Amygdala (tissue), 56 donors: Measurements from ENCODE around the gene PACC1.
"Not testable (repeated sequence)": the region's sequence is repeated elsewhere in the genome, so short reads cannot be mapped to it uniquely, and the experiment has no call there.

ENCODE experiments used
- DNase-seq, 56 donors: peaks; one replicate each; lab custom pipeline; 2025; lab: John Stamatoyannopoulos, UW

The PACC1 gene

DNA sequence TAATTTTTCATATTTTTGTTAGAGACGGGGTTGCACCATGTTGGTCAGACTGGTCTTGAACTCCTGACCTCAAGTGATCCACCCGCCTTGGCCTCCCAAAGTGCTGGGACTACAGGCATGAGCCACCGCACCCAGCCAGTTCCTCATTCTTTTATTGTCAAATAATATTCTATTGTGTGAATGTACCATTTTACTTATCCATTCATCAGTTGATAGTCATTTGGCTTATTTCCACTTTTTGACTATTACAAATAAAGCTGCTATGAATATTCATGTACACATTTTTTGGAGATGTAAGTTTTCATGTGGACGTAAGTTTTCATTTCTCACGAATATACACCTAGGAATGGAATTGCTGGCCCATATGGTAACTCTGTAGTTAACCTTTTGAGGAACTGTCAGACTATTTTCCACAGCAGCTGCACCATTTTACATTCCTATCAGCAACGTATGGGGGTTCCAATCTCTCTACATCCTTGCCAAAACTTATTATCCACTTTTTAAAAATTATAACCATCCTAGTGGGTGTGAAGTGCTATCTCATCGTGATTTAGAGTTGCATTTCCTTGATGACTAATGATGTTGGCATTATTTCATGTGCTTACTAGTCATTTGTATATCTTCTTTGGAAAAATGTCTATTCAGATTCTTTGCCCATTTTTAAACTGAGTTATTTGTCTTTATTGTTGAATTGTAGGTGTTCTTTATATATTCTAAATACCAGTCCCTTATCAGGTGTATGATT, 12.7 kb downstream of the PACC1 start:
- no peak for DNase-seq

DNA sequence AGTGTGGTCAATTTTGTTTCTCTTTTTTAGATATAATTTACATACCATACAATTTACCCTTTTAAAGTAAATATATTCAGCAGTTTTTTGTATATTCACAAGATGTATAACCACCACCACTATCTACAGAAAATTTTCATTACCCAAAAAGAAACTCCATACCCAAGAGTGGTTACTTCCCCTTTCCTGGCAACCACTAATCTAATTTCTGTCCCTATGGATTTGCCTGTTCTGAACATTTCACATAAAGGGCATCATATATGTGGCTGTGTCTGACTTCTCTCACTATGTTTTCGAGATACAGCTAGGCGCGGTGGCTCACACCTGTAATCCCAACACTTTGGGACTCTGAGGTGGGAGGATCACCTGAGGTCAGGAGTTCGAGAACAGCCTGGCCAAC, 13.6 kb downstream of the PACC1 start:
- no peak for DNase-seq

DNA sequence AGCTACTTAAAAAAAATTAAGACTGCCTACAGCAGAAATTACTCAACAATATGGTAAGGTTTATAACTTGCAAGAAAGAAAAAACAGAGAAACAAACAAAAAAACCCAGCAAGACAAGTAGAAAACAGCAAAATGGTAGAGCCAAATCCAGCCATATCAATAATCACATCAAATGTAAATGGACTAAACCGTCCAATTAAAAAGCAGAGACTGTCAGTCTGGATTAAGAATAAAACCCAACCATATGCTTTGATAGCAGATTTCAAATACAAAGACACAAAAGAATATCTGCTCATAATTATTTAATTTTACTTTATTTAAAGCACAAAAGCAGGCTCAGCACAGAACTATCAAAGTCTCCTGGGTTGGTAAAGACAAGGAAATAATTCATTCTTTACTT, 17.5 kb downstream of the PACC1 start:
- DNase-seq = no peak

DNA sequence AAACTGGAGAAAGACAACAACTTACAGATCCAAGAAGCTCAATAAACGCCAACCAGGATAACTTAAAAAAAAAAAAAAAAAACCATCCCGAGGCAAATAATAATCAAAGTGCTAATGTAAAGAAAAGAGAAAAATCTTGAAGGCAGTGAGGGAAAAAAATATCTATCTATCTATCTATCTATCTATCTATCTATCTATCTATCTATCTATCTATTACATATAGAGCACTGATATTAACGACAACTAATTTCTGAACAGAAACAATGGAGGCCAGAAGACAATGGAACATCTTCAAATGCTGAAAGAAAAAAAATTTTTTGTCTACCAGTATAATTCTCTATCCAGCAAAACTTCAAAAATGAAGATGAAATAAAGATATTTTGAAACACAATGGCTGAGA, 18.0 kb downstream of the PACC1 start:
- DNase-seq = no peak

DNA sequence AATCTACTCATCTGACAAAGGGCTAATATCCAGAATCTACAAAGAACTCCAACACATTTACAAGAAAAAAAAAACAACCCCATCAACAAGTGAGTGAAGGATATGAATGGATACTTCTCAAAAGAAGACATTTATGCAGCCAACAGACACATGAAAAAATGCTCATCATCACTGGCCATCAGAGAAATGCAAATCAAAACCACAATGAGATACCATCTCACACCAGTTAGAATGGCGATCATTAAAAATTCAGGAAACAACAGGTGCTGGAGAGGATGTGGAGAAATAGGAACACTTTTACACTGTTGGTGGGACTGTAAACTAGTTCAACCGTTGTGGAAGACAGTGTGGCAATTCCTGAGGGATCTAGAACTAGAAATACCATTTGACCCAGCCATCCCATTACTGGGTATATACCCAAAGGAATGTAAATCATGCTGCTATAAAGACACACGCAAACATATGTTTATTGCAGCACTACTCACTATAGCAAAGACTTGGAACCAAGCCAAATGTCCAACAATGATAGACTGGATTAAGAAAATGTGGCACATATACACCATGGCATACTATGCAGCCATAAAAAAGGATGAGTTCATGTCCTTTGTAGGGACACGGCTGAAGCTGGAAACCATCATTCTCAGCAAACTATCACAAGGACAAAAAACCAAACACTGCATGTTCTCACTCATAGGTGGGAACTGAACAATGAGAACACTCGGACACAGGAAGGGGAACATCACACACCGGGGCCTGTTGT, 18.8 kb downstream of the PACC1 start:
- DNase-seq = not testable (repeated sequence)

DNA sequence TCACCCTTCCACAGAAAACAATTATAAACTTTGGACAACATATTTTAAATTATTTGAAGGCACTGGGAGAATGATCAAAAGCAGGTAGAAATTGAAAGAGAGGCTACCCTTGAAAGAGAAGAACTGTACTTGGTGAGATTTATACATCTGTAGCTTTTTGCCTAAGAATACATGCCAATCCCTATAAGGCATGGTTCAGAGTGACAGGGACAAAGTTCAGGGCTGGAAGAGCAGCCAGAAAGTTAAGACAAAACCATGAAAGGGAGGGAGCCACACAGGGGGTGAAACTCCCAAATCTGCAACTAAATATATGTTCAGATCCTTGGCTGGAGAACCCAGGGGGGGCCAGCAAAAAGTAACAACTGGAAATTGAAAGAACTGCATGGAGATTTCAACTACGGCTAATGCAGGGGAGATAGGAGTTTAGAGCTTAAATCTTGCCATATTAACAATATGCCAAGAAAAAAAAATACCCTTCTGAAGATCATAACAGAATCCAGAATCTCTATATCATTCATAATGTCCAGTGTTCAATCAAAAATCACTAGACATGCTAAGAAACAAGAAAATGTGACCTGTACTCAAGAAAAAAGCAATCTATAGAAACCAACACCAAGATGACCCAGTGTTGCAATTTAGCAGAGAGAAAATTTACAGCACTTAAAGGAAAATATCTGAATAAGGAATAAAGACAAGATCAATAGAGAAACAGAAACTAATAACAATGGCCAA, 25.5 kb downstream of the PACC1 start:
- no peak for DNase-seq

DNA sequence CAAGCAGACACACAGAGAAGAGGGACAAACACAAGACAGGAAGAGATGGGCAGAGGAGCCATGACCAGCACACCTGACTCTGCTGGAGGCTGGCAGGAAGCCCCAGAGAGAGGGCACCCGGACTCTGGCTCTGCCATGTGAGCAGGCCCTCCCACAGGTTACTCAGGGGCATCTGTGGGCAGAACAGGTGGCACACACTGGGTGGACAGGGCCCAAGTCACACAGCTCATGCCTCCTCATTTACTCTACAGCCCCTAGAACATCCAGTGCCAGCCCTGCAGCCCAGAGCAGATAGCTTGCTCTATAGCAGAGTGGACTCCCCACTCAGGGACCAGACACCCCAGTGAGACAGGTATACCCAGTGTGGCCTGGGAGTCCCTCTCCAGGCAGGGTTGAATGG, 28.7 kb downstream of the PACC1 start:
- DNase-seq = no peak

DNA sequence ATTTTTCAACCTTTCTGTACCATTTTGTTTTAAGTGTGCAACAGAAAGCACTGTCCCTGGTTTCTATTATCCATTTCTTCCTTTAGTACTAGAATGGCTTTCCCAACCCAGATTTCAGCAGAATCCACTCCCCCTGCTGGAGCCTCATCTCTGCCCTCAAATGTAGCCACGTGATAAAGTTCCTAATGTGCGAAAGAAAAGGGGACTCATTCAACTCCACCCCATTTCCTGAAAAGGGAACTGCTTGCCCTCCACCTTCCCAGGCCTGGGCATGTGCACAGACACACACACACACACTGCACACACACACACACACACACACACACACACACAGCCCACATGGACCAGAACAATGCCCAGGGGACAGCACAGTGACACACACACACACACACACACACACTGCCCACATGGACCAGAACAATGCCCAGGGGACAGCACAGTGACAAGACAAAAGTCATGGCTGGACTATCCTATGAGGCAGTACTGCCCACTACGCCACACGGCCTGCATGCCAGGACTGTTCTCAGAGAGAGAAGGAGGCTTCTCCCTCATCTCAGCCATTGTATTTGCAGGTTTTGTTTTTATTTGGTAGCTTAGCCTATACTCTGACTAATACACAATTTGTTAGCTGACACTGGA, 33.2 kb downstream of the PACC1 start:
- DNase-seq = no peak

DNA sequence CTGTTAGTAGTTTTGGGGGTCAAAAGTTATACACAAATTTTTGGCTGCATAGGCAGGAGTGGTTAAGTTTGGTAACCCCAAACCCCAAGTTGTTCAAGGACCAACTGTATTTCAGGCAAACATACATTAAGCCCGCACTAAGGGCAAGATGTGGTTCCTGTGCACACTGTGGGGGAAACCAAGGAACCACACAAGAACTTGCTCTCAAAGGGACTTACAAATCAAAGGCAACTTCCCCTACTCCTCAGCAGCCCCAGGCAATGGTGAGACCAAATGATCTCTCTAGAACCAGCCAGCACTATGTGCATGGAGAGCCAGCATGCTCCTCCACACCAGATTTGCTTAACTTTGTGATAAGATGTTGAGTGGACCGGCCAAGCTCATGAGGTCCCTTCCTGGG, 35.3 kb downstream of the PACC1 start:
- DNase-seq = no peak

DNA sequence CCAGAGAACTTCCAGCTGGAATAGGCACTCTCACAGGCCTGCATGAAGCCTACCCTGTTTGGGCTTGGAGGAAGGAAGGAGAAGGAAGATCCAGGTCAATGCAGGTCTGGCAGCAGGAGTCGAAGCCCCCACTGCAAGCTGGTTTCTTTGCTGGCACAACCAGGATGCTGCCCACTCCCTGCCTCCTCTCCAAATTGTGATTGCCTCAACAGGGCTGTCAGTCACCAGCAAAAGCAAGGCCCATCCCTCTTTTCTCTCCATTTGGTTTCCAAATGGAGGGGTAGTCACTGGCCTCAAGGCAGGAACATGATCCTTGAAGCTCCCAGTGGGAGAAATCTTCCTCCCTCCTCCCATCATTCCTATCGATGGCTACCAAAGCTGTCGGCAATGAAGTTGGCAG, 37.0 kb downstream of the PACC1 start:
- no peak for DNase-seq

DNA sequence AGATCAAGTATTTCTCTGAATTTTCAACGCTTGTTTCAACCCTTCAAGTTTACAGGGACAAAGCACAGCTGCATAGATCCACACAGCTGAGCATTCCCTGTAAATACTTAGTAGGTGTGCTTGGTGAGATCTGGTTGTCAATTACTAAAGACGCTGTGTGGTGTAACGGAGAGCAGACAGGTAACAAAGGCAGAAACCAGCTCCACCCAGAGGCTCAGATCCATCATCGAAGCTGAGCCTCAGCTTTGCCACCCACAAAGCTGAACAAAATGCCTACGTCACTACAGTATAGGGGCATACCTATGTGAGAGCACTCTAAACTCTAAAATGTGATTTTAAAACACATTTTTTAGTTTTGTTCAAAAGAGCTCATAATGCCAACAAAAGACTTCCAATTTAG, 38.7 kb downstream of the PACC1 start:
- DNase-seq = no peak

DNA sequence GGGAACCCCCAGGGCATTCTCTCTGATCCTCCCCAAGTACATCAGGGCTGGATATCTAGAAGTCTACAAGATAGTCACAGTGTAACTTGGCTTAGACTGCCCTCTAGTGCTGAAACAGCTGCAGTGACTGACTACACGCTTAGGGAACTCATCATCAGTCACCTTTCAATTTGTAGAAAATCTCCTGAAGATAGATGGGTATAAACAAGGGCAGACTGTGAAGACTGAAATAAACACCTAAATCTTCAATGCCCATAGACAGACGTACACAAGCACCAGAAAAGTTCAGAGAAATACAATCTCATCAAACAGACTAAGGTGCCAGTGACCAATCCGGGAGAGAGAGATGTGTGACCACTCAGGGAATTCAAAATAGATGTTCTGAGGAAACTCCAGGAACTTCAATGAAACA, 46.6 kb downstream of the PACC1 start:
- DNase-seq = peak in 15 of 56 donors; percentile 4 to 58 (median 13)

DNA sequence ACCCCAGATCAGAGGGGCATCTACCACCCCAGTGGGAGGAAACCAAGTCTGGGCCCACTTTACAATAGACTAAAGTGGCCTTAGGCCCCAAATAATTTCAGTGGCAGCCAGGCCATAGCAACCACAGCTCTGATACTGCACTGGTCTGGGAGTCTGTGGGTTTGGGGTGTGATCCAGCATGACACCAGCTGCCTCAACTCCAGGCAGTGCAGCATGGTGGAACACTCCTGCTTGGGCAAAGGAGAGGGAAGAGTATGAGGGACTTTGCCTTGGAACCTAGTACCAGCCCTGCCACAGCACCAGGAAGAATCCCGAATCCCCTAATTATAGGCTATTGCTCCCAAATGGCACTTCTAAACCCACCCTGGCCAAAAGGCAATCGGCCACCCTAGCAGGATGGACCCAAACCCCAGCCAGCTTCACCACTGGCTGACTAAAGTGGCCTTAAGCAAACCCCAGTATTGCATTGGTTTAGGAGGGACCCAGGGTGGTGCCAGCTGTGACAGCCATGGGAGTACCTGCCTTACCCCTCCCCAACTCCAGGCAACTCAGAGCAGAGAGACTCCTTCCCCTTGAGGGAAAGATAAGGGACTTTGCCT, 47.1 kb downstream of the PACC1 start:
- no peak for DNase-seq

DNA sequence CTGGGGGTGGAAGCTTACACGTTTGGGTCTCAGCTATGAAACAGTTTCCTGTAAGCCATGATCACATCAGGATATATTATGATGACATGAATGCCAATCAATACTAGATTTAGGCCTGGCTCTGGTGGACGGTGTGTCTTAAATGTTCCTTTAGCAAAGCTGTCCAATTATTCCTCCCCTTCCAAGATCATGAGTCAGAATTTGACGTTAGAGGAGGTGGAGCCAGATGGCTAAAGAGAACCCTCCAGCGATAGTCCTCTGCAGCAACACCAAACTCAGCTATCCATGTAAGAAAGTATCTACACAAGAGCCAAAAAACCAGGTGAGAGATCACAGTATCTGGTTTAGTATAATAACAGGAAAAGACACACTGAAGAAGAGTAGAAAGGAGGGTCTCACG, 47.8 kb downstream of the PACC1 start:
- no peak for DNase-seq

DNA sequence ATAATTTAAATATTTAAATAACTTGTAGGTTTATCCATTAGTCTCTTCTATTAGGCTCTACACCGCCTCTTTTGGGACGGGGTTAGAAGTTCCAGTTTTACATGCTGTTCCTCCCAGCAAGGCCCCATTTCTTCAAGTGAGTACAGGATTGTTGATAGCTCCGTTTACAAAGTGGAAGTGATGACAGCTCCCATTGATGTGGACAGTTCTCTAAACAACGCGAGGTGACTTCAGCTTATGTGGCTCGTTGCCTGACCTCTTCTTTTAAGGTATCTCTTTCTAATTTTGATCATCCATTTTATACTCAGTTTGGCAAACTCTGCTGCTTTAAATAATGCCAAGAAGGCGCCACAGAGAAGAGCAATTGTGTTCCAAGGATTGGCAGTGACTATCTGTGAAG, 49.7 kb downstream of the PACC1 start:
- no peak for DNase-seq

DNA sequence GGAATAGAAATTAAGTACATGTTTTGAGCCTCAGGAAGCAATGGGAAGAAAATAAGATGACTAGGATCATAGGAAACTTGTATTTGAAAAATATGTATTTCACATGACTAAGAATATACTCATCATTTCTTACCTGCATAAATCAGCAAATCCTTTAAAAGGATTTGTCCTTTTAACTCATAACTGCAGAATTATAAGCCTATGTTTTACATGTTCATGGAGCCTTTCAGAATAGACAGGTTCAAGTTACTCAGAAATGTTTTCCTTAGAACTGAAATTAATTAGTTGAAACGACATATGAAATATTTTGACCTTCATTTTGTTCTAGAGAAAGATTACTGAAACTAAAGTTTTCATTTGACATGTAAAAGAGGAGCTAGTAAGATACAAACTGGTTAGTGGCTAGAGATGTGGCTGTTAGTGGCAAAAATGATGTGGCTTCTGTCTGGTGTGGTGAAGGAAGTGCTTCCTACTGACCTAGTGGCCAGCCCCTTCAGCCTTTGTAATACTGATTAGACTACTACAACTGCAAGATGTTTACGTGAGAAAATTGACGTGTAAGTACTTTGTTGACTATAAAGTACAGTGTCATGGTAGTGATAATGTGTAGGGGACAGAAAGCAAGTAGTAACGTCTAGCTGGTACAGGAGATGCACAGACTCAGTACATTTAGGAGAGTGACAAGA, 54.7 kb downstream of the PACC1 start:
- no peak for DNase-seq

DNA sequence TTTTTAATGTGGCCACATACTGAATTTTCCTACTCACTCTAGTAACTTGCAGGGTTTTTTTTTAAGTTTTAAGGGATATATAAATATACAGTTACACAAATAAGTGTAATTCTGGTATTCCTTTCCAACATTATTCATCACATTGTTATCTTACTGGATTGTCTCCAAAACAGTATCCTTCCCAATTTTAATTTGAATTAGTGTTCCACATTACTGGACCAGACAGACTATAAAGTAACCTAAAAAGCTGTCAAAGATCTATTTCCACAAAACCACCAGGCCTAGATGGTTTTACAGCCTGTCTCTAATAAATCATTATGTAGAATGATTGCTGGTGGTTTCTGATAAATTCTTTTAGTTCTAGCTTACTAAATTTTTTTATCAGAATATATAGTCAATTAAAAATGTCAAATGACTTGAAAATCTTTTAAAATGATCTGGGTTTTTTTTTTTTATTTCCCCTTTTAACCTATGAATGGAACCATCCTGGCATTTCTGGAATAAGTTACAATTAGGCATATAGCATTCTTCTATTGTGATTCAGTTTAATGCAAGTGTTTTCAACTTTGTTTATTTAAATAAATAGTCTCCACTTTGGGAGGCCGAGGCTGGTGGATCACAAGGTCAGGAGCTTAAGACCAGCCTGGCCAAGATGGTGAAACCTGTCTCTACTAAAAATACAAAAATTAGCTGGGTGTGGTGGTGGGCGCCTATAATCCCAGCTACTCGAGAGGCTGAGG, 59.3 kb downstream of the PACC1 start:
- DNase-seq = no peak

DNA sequence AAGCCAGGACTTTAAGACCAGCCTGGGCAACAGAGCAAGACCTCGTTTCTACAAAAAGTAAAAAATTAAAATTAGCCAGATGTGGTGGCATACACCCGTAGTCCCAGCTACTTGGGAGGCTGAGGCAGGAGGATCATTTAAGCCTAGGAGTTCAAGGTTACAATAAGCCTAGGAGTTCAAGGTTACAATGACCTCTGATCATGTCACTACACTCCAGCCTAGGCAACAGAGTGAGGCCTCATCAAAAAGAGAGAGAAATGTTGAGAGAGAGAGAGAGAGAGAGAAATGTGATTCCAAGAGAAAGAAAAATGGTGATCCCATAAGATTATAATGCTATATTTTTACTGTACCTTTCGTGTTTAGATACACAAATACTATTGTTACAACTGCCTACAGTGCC, 60.2 kb downstream of the PACC1 start:
- no peak for DNase-seq

DNA sequence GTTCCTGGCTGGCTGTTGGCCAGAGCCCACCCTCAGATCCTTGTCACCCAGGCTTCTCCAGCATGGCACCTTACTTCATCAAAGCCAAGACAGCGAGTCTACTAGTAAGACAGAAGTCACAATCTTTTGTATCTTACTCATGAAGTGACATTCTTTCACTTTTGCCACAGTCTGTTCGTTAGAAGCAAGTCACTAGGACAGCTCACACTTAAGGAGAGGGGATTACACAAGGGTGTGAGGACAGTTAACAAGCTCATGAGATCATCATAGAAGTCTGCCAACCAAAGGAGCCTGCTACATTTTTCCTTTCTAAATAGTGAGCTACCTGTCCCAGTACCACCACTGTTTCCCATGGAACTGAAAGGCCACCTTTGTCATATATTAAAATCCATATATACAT, 61.5 kb downstream of the PACC1 start:
- DNase-seq = no peak
